Neural progenitor cell (in vitro differentiated cells): Measurements from ENCODE around the gene SLC23A2. TPM values are rescaled to one million over a fixed set of nuclear protein-coding genes. Genes with fewer than 3 reads are reported as not detected.

Experiments
- DNase-seq: peaks from one replicate; pipeline ENCODE4 v3.0.0-alpha.2; 2016; ENCODE audit warnings: low spot score
- H2AFZ ChIP-seq: fragments of 200-600 bp; sonication (generic); replicated peaks from 2 replicates; pipeline ENCODE4 v1.6.1; 2016; ENCODE audit warnings: antibody characterized with exemption
- H3F3A ChIP-seq: fragments of 200-600 bp; sonication (generic); 2 replicates; pipeline ENCODE4 v1.6.1; 2016; ENCODE audit warnings: antibody characterized with exemption, low read depth
- H3K27ac ChIP-seq: fragments of 200-600 bp; sonication (generic); 2 replicates; pipeline ENCODE4 v1.5.1; 2016; ENCODE audit warnings: mild to moderate bottlenecking
- H3K27me3 ChIP-seq: fragments of 200-600 bp; sonication (generic); 2 replicates; pipeline ENCODE4 v1.6.1; 2016; ENCODE audit warnings: mild to moderate bottlenecking, moderate library complexity
- H3K36me3 ChIP-seq: fragments of 200-600 bp; sonication (generic); 2 replicates; pipeline ENCODE4 v1.5.1; 2016
- H3K4me1 ChIP-seq: fragments of 200-600 bp; sonication (generic); 2 replicates; pipeline ENCODE4 v1.6.1; 2016; ENCODE audit warnings: mixed run types
- H3K4me2 ChIP-seq: fragments of 200-600 bp; sonication (generic); 2 replicates; pipeline ENCODE4 v1.6.1; 2016
- H3K4me3 ChIP-seq: fragments of 200-600 bp; sonication (generic); 2 replicates; pipeline ENCODE4 v1.5.1; 2016
- H3K79me2 ChIP-seq: fragments of 200-600 bp; sonication (generic); 2 replicates; pipeline ENCODE4 v1.6.1; 2016; ENCODE audit warnings: low read depth
- H3K9ac ChIP-seq: fragments of 200-600 bp; sonication (generic); 2 replicates; pipeline ENCODE4 v1.6.1; 2016
- H3K9me3 ChIP-seq: fragments of 200-600 bp; sonication (generic); 2 replicates; pipeline ENCODE4 v1.5.1; 2016; ENCODE audit warnings: low read depth
- H4K20me1 ChIP-seq: fragments of 200-600 bp; sonication (generic); 2 replicates; pipeline ENCODE4 v1.6.1; 2016; ENCODE audit warnings: low read depth
- H3K27ac Mint-ChIP-seq: 3 replicates; pipeline ENCODE4 v1.8.0; 2021; ENCODE audit warnings: mixed read lengths
- H3K27me3 Mint-ChIP-seq: 2 replicates; pipeline ENCODE4 v1.8.0; 2022; ENCODE audit warnings: low read depth, mild to moderate bottlenecking, inconsistent platforms, moderate library complexity, mixed read lengths; ENCODE audit not compliant: insufficient read depth
- H3K36me3 Mint-ChIP-seq: 3 replicates; pipeline ENCODE4 v1.8.0; 2021; ENCODE audit warnings: mixed read lengths
- H3K4me1 Mint-ChIP-seq: 3 replicates; pipeline ENCODE4 v1.8.0; 2021; ENCODE audit warnings: mixed read lengths
- H3K4me3 Mint-ChIP-seq: 3 replicates; pipeline ENCODE4 v1.8.0; 2021; ENCODE audit warnings: mild to moderate bottlenecking, moderate library complexity, mixed read lengths
- H3K9me3 Mint-ChIP-seq: 3 replicates; pipeline ENCODE4 v1.8.0; 2020; ENCODE audit warnings: mixed read lengths
- EZH2 ChIP-seq: fragments of 200-600 bp; sonication (generic); IDR thresholded peaks from 2 replicates; pipeline ENCODE4 v1.6.1; 2017; ENCODE audit warnings: antibody characterized with exemption, mild to moderate bottlenecking, moderate library complexity
- EZH2phosphoT487 ChIP-seq: fragments of 200-600 bp; sonication (generic); IDR thresholded peaks from 2 replicates; pipeline ENCODE4 v1.6.1; 2017; ENCODE audit warnings: antibody characterized with exemption
- total RNA-seq: library from RNA; depleted of rRNA; stranded (reverse); fragments of >200 nt; gene quantifications from 2 replicates; pipeline ENCODE4 v1.2.3, GENCODE V29; 2015; ENCODE audit warnings: low replicate concordance
- TF ChIP-seq, protein P1 (sequence below): fragments of 200-600 bp; sonication (generic); IDR thresholded peaks from 2 replicates; pipeline ENCODE4 v1.5.1; 2017; ENCODE audit warnings: antibody characterized with exemption, mild to moderate bottlenecking

SLC23A2 gene
- total RNA-seq, 1 donor from 2014 or later, result 13.0 TPM

DNA sequence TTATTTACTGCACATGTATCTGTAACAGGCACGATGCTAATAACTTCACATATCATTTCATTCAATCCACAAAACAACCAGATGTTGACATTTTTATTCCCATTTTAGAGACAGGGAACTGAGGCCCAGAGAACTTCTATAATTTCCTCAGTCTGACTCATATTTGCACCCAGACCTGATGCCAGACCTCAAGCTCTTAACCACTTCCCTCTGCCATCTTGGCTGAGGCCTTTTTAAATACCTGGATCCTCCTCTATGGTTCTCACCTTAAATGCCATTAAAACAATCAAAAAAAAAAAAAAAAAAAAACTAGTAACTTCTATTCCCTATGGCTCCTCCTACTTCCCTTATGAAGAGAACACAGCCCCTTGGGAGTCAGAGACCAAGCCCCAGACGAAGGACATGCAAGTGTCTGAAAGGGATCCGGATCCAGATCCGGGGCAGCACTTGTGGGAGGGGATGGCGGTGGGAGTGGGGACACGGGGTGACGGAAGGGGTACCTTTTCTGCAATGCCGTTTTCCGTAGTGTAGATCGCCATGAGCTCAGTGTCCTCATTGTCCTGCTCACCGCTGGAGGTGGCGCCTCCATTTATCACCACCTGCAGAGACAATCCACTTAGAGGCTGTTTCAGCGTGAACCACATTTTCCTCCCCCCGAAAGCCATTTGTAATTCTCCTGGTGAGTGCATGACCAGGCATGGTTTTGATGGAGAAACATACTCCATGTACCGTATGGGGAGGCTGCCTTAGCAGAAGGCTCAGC lies 88.7 kb downstream of the SLC23A2 start:
- no peak for DNase-seq
- TF ChIP-seq EZH2phosphoT487 (no peak), EZH2 (no peak)
- TF ChIP-seq, protein P1, sequence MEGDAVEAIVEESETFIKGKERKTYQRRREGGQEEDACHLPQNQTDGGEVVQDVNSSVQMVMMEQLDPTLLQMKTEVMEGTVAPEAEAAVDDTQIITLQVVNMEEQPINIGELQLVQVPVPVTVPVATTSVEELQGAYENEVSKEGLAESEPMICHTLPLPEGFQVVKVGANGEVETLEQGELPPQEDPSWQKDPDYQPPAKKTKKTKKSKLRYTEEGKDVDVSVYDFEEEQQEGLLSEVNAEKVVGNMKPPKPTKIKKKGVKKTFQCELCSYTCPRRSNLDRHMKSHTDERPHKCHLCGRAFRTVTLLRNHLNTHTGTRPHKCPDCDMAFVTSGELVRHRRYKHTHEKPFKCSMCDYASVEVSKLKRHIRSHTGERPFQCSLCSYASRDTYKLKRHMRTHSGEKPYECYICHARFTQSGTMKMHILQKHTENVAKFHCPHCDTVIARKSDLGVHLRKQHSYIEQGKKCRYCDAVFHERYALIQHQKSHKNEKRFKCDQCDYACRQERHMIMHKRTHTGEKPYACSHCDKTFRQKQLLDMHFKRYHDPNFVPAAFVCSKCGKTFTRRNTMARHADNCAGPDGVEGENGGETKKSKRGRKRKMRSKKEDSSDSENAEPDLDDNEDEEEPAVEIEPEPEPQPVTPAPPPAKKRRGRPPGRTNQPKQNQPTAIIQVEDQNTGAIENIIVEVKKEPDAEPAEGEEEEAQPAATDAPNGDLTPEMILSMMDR, result no peak
- no peaks in the 10 kb centered on the region for H3K79me2 ChIP-seq
- no peaks in the 10 kb centered on the region for H3K9me3 Mint-ChIP-seq
- no peak overlapping the region for H3K4me2 ChIP-seq
- H3K9me3 ChIP-seq, result no peaks in the 10 kb centered on the region
- H3K9ac ChIP-seq, result no peak overlapping the region
- H3K36me3 ChIP-seq, result no peaks in the 10 kb centered on the region
- H2AFZ ChIP-seq, result no peak overlapping the region
- H3K4me1 Mint-ChIP-seq, result peaks cover 16% of the 10 kb centered on the region
- no peak overlapping the region for H3K27ac ChIP-seq
- H3K4me1 ChIP-seq, result peaks cover 8% of the 10 kb centered on the region
- H3K27me3 ChIP-seq, result no peaks in the 10 kb centered on the region
- H3K36me3 Mint-ChIP-seq, result peaks cover 13% of the 10 kb centered on the region
- H4K20me1 ChIP-seq, result peaks cover 2% of the 10 kb centered on the region
- no peaks in the 10 kb centered on the region for H3K27me3 Mint-ChIP-seq
- H3K4me3 Mint-ChIP-seq, result no peak overlapping the region
- H3K4me3 ChIP-seq, result no peak overlapping the region
- no peaks in the 10 kb centered on the region for H3F3A ChIP-seq
- no peak overlapping the region for H3K27ac Mint-ChIP-seq

DNA sequence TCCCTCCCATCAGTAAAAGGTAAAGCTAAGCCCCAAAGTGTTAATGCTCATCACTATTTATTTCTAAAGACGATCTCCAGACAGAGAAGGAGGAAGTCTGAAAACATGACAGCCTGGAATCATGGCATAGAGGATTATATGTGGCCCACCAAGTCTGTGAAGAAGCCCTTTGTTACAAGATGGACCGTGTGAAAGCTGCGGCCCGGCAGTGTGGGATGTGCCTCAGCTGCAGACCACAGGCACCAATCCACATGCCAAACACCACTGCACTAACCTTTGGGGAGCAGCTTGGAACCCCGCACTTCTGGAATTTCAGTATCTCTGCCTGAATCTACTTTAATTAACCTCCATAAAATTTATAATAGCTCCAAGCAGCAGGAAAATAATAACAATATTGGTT lies 90.4 kb downstream of the SLC23A2 start:
- H3K27me3 ChIP-seq, result no peaks in the 10 kb centered on the region
- H3K36me3 ChIP-seq, result no peaks in the 10 kb centered on the region
- no peak overlapping the region for H3K27ac Mint-ChIP-seq
- no peak overlapping the region for H3K4me2 ChIP-seq
- peaks cover 2% of the 10 kb centered on the region for H3K4me1 Mint-ChIP-seq
- no peaks in the 10 kb centered on the region for H4K20me1 ChIP-seq
- H3K79me2 ChIP-seq, result no peaks in the 10 kb centered on the region
- H3K27me3 Mint-ChIP-seq, result no peaks in the 10 kb centered on the region
- no peak overlapping the region for H3K27ac ChIP-seq
- H3K36me3 Mint-ChIP-seq, result peaks cover 13% of the 10 kb centered on the region
- no peak for DNase-seq
- H3F3A ChIP-seq, result no peaks in the 10 kb centered on the region
- no peaks in the 10 kb centered on the region for H3K9me3 Mint-ChIP-seq
- no peaks in the 10 kb centered on the region for H3K4me1 ChIP-seq
- no peak overlapping the region for H3K4me3 Mint-ChIP-seq
- no peak overlapping the region for H2AFZ ChIP-seq
- H3K9ac ChIP-seq, result no peak overlapping the region
- H3K9me3 ChIP-seq, result no peaks in the 10 kb centered on the region
- no peak overlapping the region for H3K4me3 ChIP-seq
- TF ChIP-seq, protein P1, result no peak
- no peak for TF ChIP-seq EZH2phosphoT487
- TF ChIP-seq EZH2, result no peak

DNA sequence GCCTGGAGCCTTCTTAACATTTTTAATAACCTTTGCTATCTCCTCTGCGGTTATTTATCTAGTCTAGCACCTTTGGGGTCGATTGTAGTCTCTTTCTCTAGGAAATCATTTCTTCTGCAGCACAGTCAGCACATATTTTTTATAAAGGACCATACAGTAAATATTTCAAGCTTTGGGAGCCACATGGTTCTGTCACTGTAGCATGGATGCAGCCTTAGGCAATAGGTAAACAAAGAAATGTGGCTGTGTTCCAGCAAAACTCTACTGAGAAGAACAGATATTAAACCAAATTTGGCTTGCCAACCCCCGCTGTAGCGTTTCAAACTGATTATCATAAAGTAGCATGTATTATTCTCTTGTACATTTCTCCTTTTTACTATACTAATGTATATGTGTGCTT lies 95.7 kb downstream of the SLC23A2 start:
- H3K27ac Mint-ChIP-seq, result no peak overlapping the region
- H3K9ac ChIP-seq, result no peak overlapping the region

More for the DNA sequence above, 95.7 kb downstream of the SLC23A2 start:
- no peak overlapping the region for H3K4me3 ChIP-seq
- H2AFZ ChIP-seq, result no peak overlapping the region
- H3K27me3 Mint-ChIP-seq, result no peaks in the 10 kb centered on the region
- no peaks in the 10 kb centered on the region for H3K79me2 ChIP-seq
- H4K20me1 ChIP-seq, result no peaks in the 10 kb centered on the region
- H3K9me3 Mint-ChIP-seq, result peaks cover 3% of the 10 kb centered on the region
- H3K27ac ChIP-seq, result no peak overlapping the region
- H3K4me1 Mint-ChIP-seq, result no peaks in the 10 kb centered on the region
- H3K36me3 ChIP-seq, result no peaks in the 10 kb centered on the region
- H3K27me3 ChIP-seq, result no peaks in the 10 kb centered on the region
- H3K4me3 Mint-ChIP-seq, result no peak overlapping the region
- DNase-seq, result no peak
- H3K4me2 ChIP-seq, result no peak overlapping the region
- no peaks in the 10 kb centered on the region for H3K4me1 ChIP-seq
- H3K9me3 ChIP-seq, result no peaks in the 10 kb centered on the region
- TF ChIP-seq EZH2phosphoT487 (no peak), EZH2 (no peak)
- TF ChIP-seq, protein P1, result no peak
- no peaks in the 10 kb centered on the region for H3F3A ChIP-seq
- peaks cover 15% of the 10 kb centered on the region for H3K36me3 Mint-ChIP-seq
